GM21786 (cell line): ENCODE data around the gene IL36RN.
"Not testable (repeated sequence)": the region's sequence is repeated elsewhere in the genome, so short reads cannot be mapped to it uniquely, and the experiment has no call there.

Source experiments
- ATAC-seq: cut with Tn5 transposase; IDR thresholded peaks from one replicate; pipeline ENCODE4 v1.9.1; 2021; ENCODE audit not compliant: unreplicated experiment

Gene IL36RN

DNA sequence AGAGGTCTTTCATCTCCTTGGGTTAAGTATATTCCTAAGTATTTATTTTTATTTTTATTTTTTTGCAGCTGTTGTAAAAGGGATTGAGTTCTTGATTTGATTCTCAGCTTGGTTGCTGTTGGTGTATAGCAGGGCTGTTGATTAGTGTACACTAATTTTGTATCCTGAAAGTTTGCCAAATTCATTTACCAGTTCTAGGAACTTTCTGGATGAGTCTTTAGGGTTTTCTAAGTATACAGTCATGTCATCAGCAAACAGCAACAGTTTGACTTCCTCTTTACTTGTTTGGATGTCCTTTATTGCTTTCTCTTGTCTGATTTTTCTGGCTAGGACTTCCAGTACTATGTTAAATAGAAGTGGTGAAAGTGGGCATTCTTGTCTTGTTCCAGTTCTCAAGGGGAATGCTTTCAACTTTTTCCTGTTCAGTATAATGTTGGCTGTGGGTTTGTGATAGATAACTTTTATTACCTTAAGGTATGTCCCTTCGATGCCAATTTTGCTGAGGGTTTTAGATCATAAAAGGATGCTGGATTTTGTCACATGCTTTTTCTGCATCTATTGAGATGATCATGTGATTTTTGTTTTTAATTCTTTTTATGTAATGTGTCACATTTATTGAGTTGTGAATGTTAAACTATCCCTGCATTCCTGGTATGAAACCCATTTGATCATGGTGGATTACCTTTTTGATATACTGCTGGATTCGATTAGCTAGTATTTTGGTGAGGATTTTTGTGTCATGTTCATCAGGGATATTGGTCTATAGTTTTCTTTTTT lies 38.0 kb downstream of the IL36RN start:
- ATAC-seq, result not testable (repeated sequence)

- no peak for ATAC-seq
These were observed 39.0 kb downstream of the IL36RN start for GRCh38 chr2:113098041-113098440.

- no peak for ATAC-seq
These were observed 39.5 kb downstream of the IL36RN start for GRCh38 chr2:113098532-113098931.

DNA sequence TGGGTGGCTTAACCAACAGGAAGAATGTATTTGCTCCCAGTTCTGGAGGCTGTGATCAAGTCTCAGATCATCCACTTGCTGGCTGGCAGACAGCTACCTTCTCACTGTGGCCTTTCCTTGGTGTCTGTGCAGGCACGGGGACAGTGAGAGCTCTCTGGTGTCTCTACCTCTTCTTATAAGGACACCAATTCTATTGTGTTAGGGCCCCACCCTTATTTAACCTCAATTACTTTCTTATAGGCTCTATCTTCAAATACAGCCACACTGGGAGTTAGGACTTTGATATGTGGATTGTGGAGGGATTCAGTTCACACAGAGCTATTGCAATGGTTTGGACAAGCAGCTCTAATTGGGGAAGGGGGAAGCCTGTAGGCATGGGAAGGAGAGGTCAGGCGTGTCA lies 43.1 kb downstream of the IL36RN start:
- no peak for ATAC-seq

DNA sequence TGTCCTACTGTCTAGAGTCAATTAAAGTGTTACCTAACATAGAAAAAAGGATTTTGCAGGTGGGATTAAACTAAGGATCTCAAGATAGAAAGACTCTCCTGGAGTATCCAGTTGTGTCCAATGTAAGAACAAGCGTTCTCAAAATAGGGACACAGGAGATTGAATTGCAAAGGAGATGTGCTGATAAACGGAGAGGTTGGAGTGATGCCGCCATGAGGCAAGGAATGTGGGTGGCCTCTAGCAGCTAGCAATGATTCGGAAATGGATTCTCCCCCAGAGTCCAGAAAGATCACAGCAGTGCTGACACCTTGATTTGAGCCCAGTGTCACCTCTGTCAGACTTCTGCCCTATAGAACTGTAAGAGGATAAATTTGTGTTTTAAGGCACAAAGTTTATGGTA lies 44.3 kb downstream of the IL36RN start:
- no peak for ATAC-seq

- no peak for ATAC-seq
These were observed 45.1 kb downstream of the IL36RN start for GRCh38 chr2:113104054-113104611.

GRCh38 chr2:113105047-113105785 lies 46.2 kb downstream of the IL36RN start:
- no peak for ATAC-seq

DNA sequence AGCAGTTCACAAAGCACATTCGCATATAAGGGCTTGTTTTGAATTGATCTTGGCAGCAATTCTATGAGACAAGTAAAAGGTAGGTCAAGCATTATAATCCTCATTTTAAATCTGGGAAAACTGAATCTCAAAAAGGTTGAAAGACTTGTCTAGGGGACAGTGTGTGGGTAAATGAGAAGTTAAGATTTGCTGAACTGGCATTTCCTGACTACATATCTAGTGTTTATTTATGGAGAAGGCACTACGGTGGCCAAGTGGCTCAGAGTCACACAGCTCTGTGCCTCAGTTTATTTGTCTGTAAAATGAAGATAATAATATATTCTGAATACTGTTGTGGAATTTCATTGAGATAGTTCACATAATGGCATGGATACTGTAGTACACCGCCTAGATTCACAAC lies 52.1 kb downstream of the IL36RN start:
- ATAC-seq, result no peak

- no peak for ATAC-seq
These were observed 52.9 kb downstream of the IL36RN start for GRCh38 chr2:113111823-113112287.

DNA sequence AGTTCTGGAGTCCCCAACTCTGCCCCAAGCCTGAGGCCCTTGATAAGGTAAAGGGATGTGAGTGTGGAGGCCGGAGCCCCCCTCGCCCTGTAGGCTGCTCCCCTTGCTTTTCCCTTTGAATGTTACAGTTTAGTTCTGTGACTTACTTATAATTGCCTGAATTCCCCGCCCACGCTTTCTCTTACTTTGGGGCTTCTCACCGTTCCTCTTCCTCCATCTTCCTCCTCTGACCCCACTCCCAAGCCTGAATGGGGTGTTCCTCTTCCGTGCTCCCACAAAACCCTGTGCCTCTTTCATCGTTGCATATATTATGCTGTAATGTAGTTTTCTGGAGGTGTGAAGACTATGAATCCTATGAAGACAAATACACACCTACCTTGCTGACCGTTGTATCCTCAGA lies 53.4 kb downstream of the IL36RN start:
- ATAC-seq, result no peak

DNA sequence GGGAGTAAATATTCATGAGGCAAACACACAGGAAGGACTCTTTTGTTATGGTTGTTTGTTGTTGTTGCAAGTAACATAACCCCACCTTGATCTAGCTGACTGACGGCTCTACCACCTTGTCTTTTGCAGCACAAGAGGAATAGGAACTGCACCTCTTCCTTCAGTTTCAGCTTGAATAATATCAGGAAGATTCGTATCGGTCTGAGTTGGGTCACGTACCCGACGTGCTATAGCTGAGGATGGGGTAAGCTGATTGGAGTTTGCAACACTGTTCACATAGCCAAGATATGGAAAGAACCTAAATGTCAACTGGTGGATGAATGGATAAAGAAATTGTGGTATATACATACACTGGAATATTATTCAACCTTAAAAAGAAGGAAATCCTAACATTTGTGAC lies 53.9 kb downstream of the IL36RN start:
- ATAC-seq, result no peak

- ATAC-seq, result no peak
These were observed 54.8 kb downstream of the IL36RN start for GRCh38 chr2:113113807-113114206.
